ENCODE data around the gene ADAMTS20. TPM values are rescaled to one million over a fixed set of nuclear protein-coding genes. Genes with fewer than 3 reads are reported as not detected.

ADAMTS20 gene
- total RNA-seq, 2 donors from 2014 or later: not detected

DNA sequence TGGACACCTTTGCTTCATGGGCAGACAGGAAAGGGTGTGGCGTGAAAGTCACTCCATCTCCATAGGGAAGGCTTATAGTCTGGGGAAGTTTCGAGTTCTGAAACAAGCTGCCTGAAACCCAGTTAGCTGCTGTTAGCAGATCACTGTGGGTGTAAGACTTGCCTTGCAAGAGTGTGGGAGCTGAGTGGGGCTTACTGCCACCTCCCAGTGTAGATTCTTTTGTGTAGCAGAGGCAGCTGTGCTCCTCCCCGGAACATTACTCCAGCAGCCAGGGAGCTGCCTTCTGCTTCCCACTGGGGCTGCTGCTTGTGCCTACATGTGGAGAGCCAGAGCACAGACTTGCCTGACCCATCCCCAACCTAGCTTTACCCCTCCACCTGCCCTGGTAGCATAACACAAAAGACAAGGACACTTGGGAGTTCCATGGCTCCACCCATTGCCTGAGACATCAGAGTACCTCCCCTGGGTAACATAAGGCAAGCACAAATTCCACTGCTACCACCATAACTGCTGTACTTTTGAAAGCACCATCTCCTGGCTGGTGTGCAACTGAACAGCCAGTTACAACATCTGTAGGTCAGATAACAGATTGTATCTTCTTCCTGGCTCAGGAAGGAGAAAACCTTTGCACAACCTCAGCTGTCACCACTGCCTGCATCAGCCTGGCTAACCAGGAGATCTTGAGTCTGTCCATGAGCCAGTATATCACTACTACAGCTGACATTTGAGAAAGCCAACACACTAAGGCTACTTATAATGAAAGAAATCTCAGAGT is 69.5 kb downstream of the ADAMTS20 start:
- Histone ChIP-seq H3K9ac (ENCODE audit: low read depth in 2 of 2, low read length in 2 of 2) (no peak overlapping the region), H3K9me3 (no peaks in the 10 kb centered on the region), H3K27me3 (no peaks in the 10 kb centered on the region), H3K4me1 (no peaks in the 10 kb centered on the region), H3K4me3 (no peak overlapping the region), H3K27ac (no peak overlapping the region), H3K36me3 (no peaks in the 10 kb centered on the region)
- TF ChIP-seq, protein P1, sequence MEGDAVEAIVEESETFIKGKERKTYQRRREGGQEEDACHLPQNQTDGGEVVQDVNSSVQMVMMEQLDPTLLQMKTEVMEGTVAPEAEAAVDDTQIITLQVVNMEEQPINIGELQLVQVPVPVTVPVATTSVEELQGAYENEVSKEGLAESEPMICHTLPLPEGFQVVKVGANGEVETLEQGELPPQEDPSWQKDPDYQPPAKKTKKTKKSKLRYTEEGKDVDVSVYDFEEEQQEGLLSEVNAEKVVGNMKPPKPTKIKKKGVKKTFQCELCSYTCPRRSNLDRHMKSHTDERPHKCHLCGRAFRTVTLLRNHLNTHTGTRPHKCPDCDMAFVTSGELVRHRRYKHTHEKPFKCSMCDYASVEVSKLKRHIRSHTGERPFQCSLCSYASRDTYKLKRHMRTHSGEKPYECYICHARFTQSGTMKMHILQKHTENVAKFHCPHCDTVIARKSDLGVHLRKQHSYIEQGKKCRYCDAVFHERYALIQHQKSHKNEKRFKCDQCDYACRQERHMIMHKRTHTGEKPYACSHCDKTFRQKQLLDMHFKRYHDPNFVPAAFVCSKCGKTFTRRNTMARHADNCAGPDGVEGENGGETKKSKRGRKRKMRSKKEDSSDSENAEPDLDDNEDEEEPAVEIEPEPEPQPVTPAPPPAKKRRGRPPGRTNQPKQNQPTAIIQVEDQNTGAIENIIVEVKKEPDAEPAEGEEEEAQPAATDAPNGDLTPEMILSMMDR (IDR thresholded peaks at IDR 0.05): no peak
- DNase-seq: no peak
- intact Hi-C loops (cut with DNase I): no loop called here

DNA sequence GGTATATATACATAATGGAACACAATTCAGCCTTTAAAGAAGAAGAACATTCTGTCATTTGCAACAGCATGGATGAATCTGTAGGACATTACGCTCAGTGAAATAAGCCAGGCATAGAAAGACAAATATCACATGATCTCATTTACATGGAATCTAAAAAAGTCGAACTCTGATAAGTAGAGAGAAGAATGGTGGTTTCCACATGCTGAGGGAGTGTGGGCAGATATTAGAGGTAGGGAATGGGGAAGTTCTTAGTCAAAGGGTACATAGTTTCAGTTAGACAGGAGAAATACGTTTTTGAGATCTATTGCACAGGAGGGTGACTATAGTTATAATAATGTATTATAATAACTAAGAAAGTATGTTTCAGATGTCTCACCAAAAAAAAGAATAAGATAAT is 71.4 kb downstream of the ADAMTS20 start:
- Histone ChIP-seq H3K9ac (ENCODE audit: low read depth in 2 of 2, low read length in 2 of 2) (no peak overlapping the region), H3K4me3 (no peak overlapping the region), H3K27me3 (no peaks in the 10 kb centered on the region), H3K9me3 (no peaks in the 10 kb centered on the region), H3K27ac (no peak overlapping the region), H3K4me1 (no peaks in the 10 kb centered on the region), H3K36me3 (no peaks in the 10 kb centered on the region)
- TF ChIP-seq, protein P1 (IDR thresholded peaks at IDR 0.05): no peak
- intact Hi-C loops (cut with DNase I): no loop called here
- no peak for DNase-seq

DNA sequence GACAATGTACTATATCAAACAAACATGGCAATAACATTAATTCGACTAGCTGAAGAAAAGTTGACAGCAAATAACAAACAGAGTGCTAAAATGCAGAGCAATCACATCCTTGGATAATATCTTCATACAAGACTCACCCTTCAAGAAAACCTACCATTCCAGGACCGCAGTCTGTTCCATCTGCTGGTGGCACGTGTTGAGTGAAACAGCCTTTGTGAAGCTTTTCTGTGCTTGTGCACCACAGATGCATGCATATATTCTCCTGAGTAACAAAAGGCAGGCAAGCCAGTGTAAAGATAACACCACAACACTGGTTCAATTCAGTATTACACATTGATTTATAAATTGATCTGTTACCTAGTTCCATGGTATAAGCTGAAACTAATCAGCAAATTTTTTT is 89.3 kb downstream of the ADAMTS20 start:
- H3K4me3 ChIP-seq: no peak overlapping the region
- no peak overlapping the region for H3K27ac ChIP-seq
- TF ChIP-seq, protein P1 (IDR thresholded peaks at IDR 0.05): no peak
- H3K4me1 ChIP-seq: no peaks in the 10 kb centered on the region
- intact Hi-C loops (cut with DNase I): no loop called here
- H3K27me3 ChIP-seq: no peaks in the 10 kb centered on the region
- no peak for DNase-seq
- H3K36me3 ChIP-seq: no peaks in the 10 kb centered on the region
- H3K9me3 ChIP-seq: no peaks in the 10 kb centered on the region
- no peak overlapping the region for H3K9ac ChIP-seq (ENCODE audit: low read depth in 2 of 2, low read length in 2 of 2)

DNA sequence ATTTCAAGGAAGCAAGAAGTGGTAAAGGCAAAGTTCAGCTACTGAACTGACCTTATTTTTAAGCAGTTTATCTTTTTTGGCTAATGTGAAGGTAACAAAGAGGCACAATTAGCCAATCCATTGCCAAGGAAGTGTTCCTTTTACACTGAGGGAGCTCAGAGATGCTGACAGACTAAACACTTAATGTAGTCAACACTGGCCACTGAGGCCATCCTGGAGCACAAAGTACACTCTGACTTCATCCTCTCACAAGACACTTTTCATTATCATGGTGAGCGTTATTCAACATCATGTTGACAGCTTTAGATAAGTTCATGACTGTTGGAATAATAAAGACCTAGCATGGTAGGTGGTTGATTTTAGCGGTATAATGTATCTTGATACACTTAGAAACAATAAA is 89.9 kb downstream of the ADAMTS20 start:
- Histone ChIP-seq H3K36me3 (no peaks in the 10 kb centered on the region), H3K9me3 (no peaks in the 10 kb centered on the region), H3K27me3 (no peaks in the 10 kb centered on the region), H3K27ac (no peak overlapping the region), H3K4me1 (no peaks in the 10 kb centered on the region), H3K4me3 (no peak overlapping the region), H3K9ac (ENCODE audit: low read depth in 2 of 2, low read length in 2 of 2) (no peak overlapping the region)
- TF ChIP-seq, protein P1 (IDR thresholded peaks at IDR 0.05): no peak
- intact Hi-C loops (cut with DNase I): no loop called here
- DNase-seq: no peak

DNA sequence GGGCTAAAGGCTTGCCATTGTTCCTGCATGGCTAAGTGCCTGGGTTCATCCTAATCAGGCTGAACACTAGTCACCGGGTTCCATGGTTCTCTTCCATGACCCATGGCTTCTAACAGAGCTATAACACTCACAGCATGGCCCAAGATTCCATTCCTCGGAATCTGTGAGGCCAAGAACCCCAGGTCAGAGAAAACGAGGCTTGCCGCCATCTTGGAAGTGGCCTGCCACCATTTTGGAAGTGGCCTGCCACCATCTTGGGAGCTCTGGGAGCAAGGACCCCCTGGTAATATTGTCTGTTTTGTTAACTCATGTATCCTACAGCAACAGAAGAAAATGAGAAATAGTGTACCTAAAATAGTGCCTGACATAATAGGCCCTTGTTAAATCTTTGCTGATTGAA is 92.7 kb downstream of the ADAMTS20 start:
- Histone ChIP-seq H3K4me3 (no peak overlapping the region), H3K4me1 (no peaks in the 10 kb centered on the region), H3K9ac (ENCODE audit: low read depth in 2 of 2, low read length in 2 of 2) (no peak overlapping the region), H3K27me3 (no peaks in the 10 kb centered on the region), H3K27ac (no peak overlapping the region), H3K36me3 (no peaks in the 10 kb centered on the region), H3K9me3 (no peaks in the 10 kb centered on the region)
- TF ChIP-seq, protein P1 (IDR thresholded peaks at IDR 0.05): no peak
- no peak for DNase-seq
- intact Hi-C loops (cut with DNase I): no loop called here
